ENCODE measurements around the gene DUSP19. TPM values are rescaled to one million over a fixed set of nuclear protein-coding genes. Genes with fewer than 3 reads are reported as not detected.

Gene DUSP19
- total RNA-seq, 1 donor from 2014 or later = 0.17 TPM

GRCh38 chr2:183070942-183071844, 7.4 kb upstream of the DUSP19 start:
- DNase-seq (ENCODE audit: low read depth) = no peak
- peak; percentile 65 for TF ChIP-seq CTCF (conservative IDR thresholded peaks at IDR 0.05; ENCODE audit: low read depth, low read length)
- no peak overlapping the region for H3K4me3 ChIP-seq (ENCODE audit: low read depth, low read length)

- no peak overlapping the region for H3K4me3 ChIP-seq (ENCODE audit: low read depth, low read length)
- no peak for DNase-seq (ENCODE audit: low read depth)
- no peak for TF ChIP-seq CTCF (conservative IDR thresholded peaks at IDR 0.05; ENCODE audit: low read depth, low read length)
These were observed 6.4 kb upstream of the DUSP19 start for GRCh38 chr2:183072177-183072576.

GRCh38 chr2:183078163-183078463, 434 bp upstream of the DUSP19 start:
- TF ChIP-seq CTCF (conservative IDR thresholded peaks at IDR 0.05; ENCODE audit: low read depth, low read length) = no peak
- no peak for DNase-seq (ENCODE audit: low read depth)
- peak overlapping the region; percentile 76 for H3K4me3 ChIP-seq (ENCODE audit: low read depth, low read length)

GRCh38 chr2:183079139-183079775, 710 bp downstream of the DUSP19 start:
- no peak for DNase-seq (ENCODE audit: low read depth)
- H3K4me3 ChIP-seq (ENCODE audit: low read depth, low read length) = peak overlapping the region; percentile 76
- no peak for TF ChIP-seq CTCF (conservative IDR thresholded peaks at IDR 0.05; ENCODE audit: low read depth, low read length)

- TF ChIP-seq CTCF (conservative IDR thresholded peaks at IDR 0.05; ENCODE audit: low read depth, low read length) = no peak
- no peak overlapping the region for H3K4me3 ChIP-seq (ENCODE audit: low read depth, low read length)
- no peak for DNase-seq (ENCODE audit: low read depth)
These were observed 3.4 kb downstream of the DUSP19 start for GRCh38 chr2:183081911-183082310.

GRCh38 chr2:183088061-183088460, 9.5 kb downstream of the DUSP19 start:
- DNase-seq (ENCODE audit: low read depth) = no peak
- no peak overlapping the region for H3K4me3 ChIP-seq (ENCODE audit: low read depth, low read length)
- no peak for TF ChIP-seq CTCF (conservative IDR thresholded peaks at IDR 0.05; ENCODE audit: low read depth, low read length)

Measured in epithelial cell of proximal tubule (primary cell).